ACC112 (cell line): ENCODE results near the gene GLYAT.

ENCODE experiments used
- H2AFZ ChIP-seq: fragments of 200-600 bp; sonication (generic); one replicate; pipeline ENCODE4 v1.6.0; 2017; ENCODE audit warnings: antibody characterized with exemption, low read length; ENCODE audit not compliant: unreplicated experiment
- H3K27ac ChIP-seq: fragments of 200-600 bp; sonication (generic); 2 replicates; pipeline ENCODE4 v1.5.1; 2014; ENCODE audit warnings: low read depth, mild to moderate bottlenecking, antibody characterized with exemption, low read length, moderate library complexity
- H3K27me3 ChIP-seq: fragments of 200-600 bp; sonication (generic); 2 replicates; pipeline ENCODE4 v1.6.1; 2014; ENCODE audit warnings: mild to moderate bottlenecking, antibody characterized with exemption, low read length, moderate library complexity, mixed read lengths; ENCODE audit not compliant: insufficient read depth
- H3K36me3 ChIP-seq: fragments of 200-600 bp; sonication (generic); 2 replicates; pipeline ENCODE4 v1.6.1; 2016; ENCODE audit warnings: mild to moderate bottlenecking, antibody characterized with exemption, low read length, moderate library complexity, mixed read lengths; ENCODE audit not compliant: insufficient read depth
- H3K4me1 ChIP-seq: fragments of 200-600 bp; sonication (generic); one replicate; pipeline ENCODE4 v1.6.1; 2016; ENCODE audit warnings: low read length, mixed read lengths; ENCODE audit not compliant: insufficient read depth, unreplicated experiment, control insufficient read depth
- H3K4me3 ChIP-seq: fragments of 200-600 bp; sonication (generic); 2 replicates; pipeline ENCODE4 v1.5.1; 2014; ENCODE audit warnings: mild to moderate bottlenecking, low read depth, low read length
- H3K79me2 ChIP-seq: fragments of 200-600 bp; sonication (generic); one replicate; pipeline ENCODE4 v1.6.0; 2016; ENCODE audit warnings: low read length; ENCODE audit not compliant: control insufficient read depth, unreplicated experiment, insufficient read depth

The GLYAT gene

GRCh38 chr11:58731819-58732218 is at the start of gene GLYAT:
GLYAT (minus strand) TSS chr11:58731943; CDS start chr11:58724496, 7,447 bp downstream.
- no peak within 1 kb of the TSS for H2AFZ ChIP-seq
- peaks cover 63% of the 10 kb centered on the region for H3K27me3 ChIP-seq
- no peak within 1 kb of the TSS for H3K27ac ChIP-seq
- no peaks in the 10 kb centered on the region for H3K4me1 ChIP-seq
- no peaks in the 10 kb centered on the region for H3K79me2 ChIP-seq
- H3K36me3 ChIP-seq: no peaks in the 10 kb centered on the region
- no peak within 1 kb of the TSS for H3K4me3 ChIP-seq

- no peaks in the 10 kb centered on the region for H3K4me1 ChIP-seq
- no peaks in the 10 kb centered on the region for H3K27me3 ChIP-seq
- H3K27ac ChIP-seq: no peak overlapping the region
- H3K79me2 ChIP-seq: no peaks in the 10 kb centered on the region
- no peaks in the 10 kb centered on the region for H3K36me3 ChIP-seq
- H2AFZ ChIP-seq: no peak overlapping the region
- no peak overlapping the region for H3K4me3 ChIP-seq
Measured at GRCh38 chr11:58781345-58781744, 49.6 kb upstream of the GLYAT start.

GRCh38 chr11:58780578-58780977 is 48.8 kb upstream of the GLYAT start:
- Histone ChIP-seq H3K4me3 (no peak overlapping the region), H3K79me2 (no peaks in the 10 kb centered on the region), H3K27ac (no peak overlapping the region), H3K4me1 (no peaks in the 10 kb centered on the region), H3K27me3 (no peaks in the 10 kb centered on the region; the same call in 1 of the 2 replicates), H3K36me3 (no peaks in the 10 kb centered on the region), H2AFZ (no peak overlapping the region)

GRCh38 chr11:58776891-58777710 is 45.4 kb upstream of the GLYAT start:
- Histone ChIP-seq H3K36me3 (no peaks in the 10 kb centered on the region), H3K4me3 (no peak overlapping the region), H3K4me1 (no peaks in the 10 kb centered on the region), H3K27me3 (no peaks in the 10 kb centered on the region; the same call in 1 of the 2 replicates), H2AFZ (no peak overlapping the region), H3K27ac (no peak overlapping the region), H3K79me2 (no peaks in the 10 kb centered on the region)

GRCh38 chr11:58775066-58775708 is 43.4 kb upstream of the GLYAT start:
- Histone ChIP-seq H3K4me3 (no peak overlapping the region), H3K4me1 (peaks cover 8% of the 10 kb centered on the region), H3K27ac (no peak overlapping the region), H3K27me3 (no peaks in the 10 kb centered on the region; the same call in 1 of the 2 replicates), H3K36me3 (no peaks in the 10 kb centered on the region), H2AFZ (no peak overlapping the region), H3K79me2 (no peaks in the 10 kb centered on the region)

- Histone ChIP-seq H3K79me2 (no peaks in the 10 kb centered on the region), H3K4me3 (no peak overlapping the region), H3K4me1 (peaks cover 8% of the 10 kb centered on the region), H2AFZ (no peak overlapping the region), H3K27me3 (no peaks in the 10 kb centered on the region; the same call in 1 of the 2 replicates), H3K36me3 (no peaks in the 10 kb centered on the region), H3K27ac (no peak overlapping the region)
Measured at GRCh38 chr11:58774164-58774593, 42.4 kb upstream of the GLYAT start.

GRCh38 chr11:58773337-58773736 is 41.6 kb upstream of the GLYAT start:
- no peak overlapping the region for H3K4me3 ChIP-seq
- no peak overlapping the region for H2AFZ ChIP-seq
- H3K4me1 ChIP-seq: peaks cover 8% of the 10 kb centered on the region
- no peak overlapping the region for H3K27ac ChIP-seq
- H3K79me2 ChIP-seq: no peaks in the 10 kb centered on the region
- no peaks in the 10 kb centered on the region; the same call in 1 of the 2 replicates for H3K27me3 ChIP-seq
- H3K36me3 ChIP-seq: no peaks in the 10 kb centered on the region

GRCh38 chr11:58772329-58773285 is 40.9 kb upstream of the GLYAT start:
- H3K27me3 ChIP-seq: no peaks in the 10 kb centered on the region; the same call in 1 of the 2 replicates
- H3K79me2 ChIP-seq: no peaks in the 10 kb centered on the region
- H3K36me3 ChIP-seq: no peaks in the 10 kb centered on the region
- H3K27ac ChIP-seq: no peak overlapping the region
- H3K4me3 ChIP-seq: no peak overlapping the region
- H3K4me1 ChIP-seq: peaks cover 8% of the 10 kb centered on the region
- H2AFZ ChIP-seq: no peak overlapping the region

GRCh38 chr11:58771458-58771855 is 39.7 kb upstream of the GLYAT start:
- H3K4me1 ChIP-seq: peaks cover 8% of the 10 kb centered on the region
- H3K27ac ChIP-seq: no peak overlapping the region
- H3K79me2 ChIP-seq: no peaks in the 10 kb centered on the region
- H3K4me3 ChIP-seq: no peak overlapping the region
- no peak overlapping the region for H2AFZ ChIP-seq
- H3K27me3 ChIP-seq: no peaks in the 10 kb centered on the region; the same call in 1 of the 2 replicates
- no peaks in the 10 kb centered on the region for H3K36me3 ChIP-seq
